Measurements from ENCODE around the gene GET4. TPM values are rescaled to one million over a fixed set of nuclear protein-coding genes. Genes with fewer than 3 reads are reported as not detected.
"Not testable (repeated sequence)": the region's sequence is repeated elsewhere in the genome, so short reads cannot be mapped to it uniquely, and the experiment has no call there.

The GET4 gene
- polyA plus RNA-seq, 1 of the 3 experiments (the other 2 are of a cell fraction): 63.1 TPM

- ChIA-PET POLR2A (interaction anchor here (0.7 to 1.3 kb wide), 2 partner anchors 8 to 44 kb away, joined by 4 to 6 read pairs; no protein-coding TSS in a partner anchor), CTCF (interaction anchor here (0.6 to 4.7 kb wide), 40 partner anchors 9 to 327 kb away, joined by 3 to 99 read pairs (median 6); partner anchors contain the start of genes ADAP1, COX19, CYP2W1 and GPER1)
- WGBS (ENCODE audit: low lambda C conversion rate): 7% methylated on average over 3 of the region's 73 CpGs
These were observed 32.4 kb downstream of the GET4 start for GRCh38 chr7:908591-909357.

GRCh38 chr7:909358-910329 is 33.3 kb downstream of the GET4 start:
- peak overlapping the region in 1 of 2 experiments; percentile 37; a peak in 2 of 4 replicates for H3K4me3 ChIP-seq (ENCODE audit: low read depth in 2 of 2, low read length in 1 of 2)
- TF ChIP-seq MAX (IDR thresholded peaks at IDR 0.05; ENCODE audit: low read depth) (0 out of 2 replicates have a peak, but pooled peaks have one; percentile 2), TEAD4 (IDR thresholded peaks at IDR 0.05; ENCODE audit: borderline replicate concordance, insufficient read depth) (0 out of 2 replicates have a peak, but pooled peaks have one; percentile 29), EP300 (IDR thresholded peaks at IDR 0.05; ENCODE audit: borderline replicate concordance in 1 of 2, low read depth in 1 of 2, low read length in 1 of 2) (no peak), REST (IDR thresholded peaks at IDR 0.05; ENCODE audit: low read depth, low read length) (0 out of 2 replicates have a peak, but pooled peaks have one; percentile 31), IRF3 (IDR thresholded peaks at IDR 0.05; ENCODE audit: low read depth, low read length) (no peak)

More at GRCh38 chr7:908591-909357, 32.4 kb downstream of the GET4 start:
- not testable (repeated sequence) for H3F3A ChIP-seq (replicated peaks; ENCODE audit: insufficient read depth); H3K9me2 ChIP-seq; H3K9ac ChIP-seq; H4K20me1 ChIP-seq (ENCODE audit: insufficient read depth); H3K79me2 ChIP-seq (ENCODE audit: insufficient read depth); H3K9me3 ChIP-seq; H3K27ac ChIP-seq (ENCODE audit: low read depth in 2 of 2, low read length in 1 of 2); H3K27me3 ChIP-seq (ENCODE audit: insufficient read depth); H2AFZ ChIP-seq (ENCODE audit: low read depth); H3K36me3 ChIP-seq (replicated peaks in 1 of 2; ENCODE audit: control insufficient read depth in 1 of 2, insufficient read depth in 2 of 2, low read length in 1 of 2)
- peak; percentile 83 for TF ChIP-seq RAD21 (IDR thresholded peaks at IDR 0.05; ENCODE audit: low read length)
- TF ChIP-seq CTCF (IDR thresholded peaks at IDR 0.05): peak; percentile 73
- peak; percentile 37 for TF ChIP-seq NRF1 (IDR thresholded peaks at IDR 0.05; ENCODE audit: low read depth, low read length)
- TF ChIP-seq SMC3 (IDR thresholded peaks at IDR 0.05; ENCODE audit: low read depth, low read length): peak; percentile 93
- TF ChIP-seq TEAD4 (IDR thresholded peaks at IDR 0.05; ENCODE audit: borderline replicate concordance, insufficient read depth): 0 out of 2 replicates have a peak, but pooled peaks have one; percentile 28
- TF ChIP-seq MAX (IDR thresholded peaks at IDR 0.05; ENCODE audit: low read depth): 0 out of 2 replicates have a peak, but pooled peaks have one; percentile 20
- TF ChIP-seq ELF1 (IDR thresholded peaks at IDR 0.05): peak; percentile 68
- peak; percentile 35; the same call in 1 of the 2 replicates for TF ChIP-seq MXI1 (IDR thresholded peaks at IDR 0.05; ENCODE audit: low read depth, low read length)
- Histone ChIP-seq H3K4me2 (0 out of 2 replicates have a peak overlapping the region, but pooled peaks have one; percentile 48), H3K4me3 (ENCODE audit: low read depth in 2 of 2, low read length in 1 of 2) (peak overlapping the region in 1 of 2 experiments; percentile 37; a peak in 2 of 4 replicates), H3K4me1 (ENCODE audit: control insufficient read depth in 1 of 2, insufficient read depth in 2 of 2, low read depth in 1 of 2, low read length in 1 of 2) (peaks cover 5 to 11% of the 10 kb centered on the region in 2 experiments; a peak in 3 of 4 replicates)
- DNase-seq: peak; percentile 99

More at GRCh38 chr7:909358-910329, 33.3 kb downstream of the GET4 start:
- peaks cover 3% of the 10 kb centered on the region for H3F3A ChIP-seq (replicated peaks; ENCODE audit: insufficient read depth)
- peak overlapping the region; percentile 42; the same call in 1 of the 2 replicates for H2AFZ ChIP-seq (ENCODE audit: low read depth)
- peak overlapping the region; percentile 9; the same call in 1 of the 2 replicates for H3K9ac ChIP-seq
- peak; percentile 82 for DNase-seq
- no peaks in the 10 kb centered on the region for H3K36me3 ChIP-seq (replicated peaks in 1 of 2; ENCODE audit: control insufficient read depth in 1 of 2, insufficient read depth in 2 of 2, low read length in 1 of 2)
- POLR2A ChIA-PET: interaction anchor here (0.7 to 1.3 kb wide), 2 partner anchors 8 to 44 kb away, joined by 4 to 6 read pairs; no protein-coding TSS in a partner anchor
- no peaks in the 10 kb centered on the region for H3K9me2 ChIP-seq
- peaks cover 4% of the 10 kb centered on the region in 2 experiments; a peak in 3 of 4 replicates for H3K4me1 ChIP-seq (ENCODE audit: control insufficient read depth in 1 of 2, insufficient read depth in 2 of 2, low read depth in 1 of 2, low read length in 1 of 2)
- no peaks in the 10 kb centered on the region for H3K9me3 ChIP-seq
- peak overlapping the region; percentile 48; the same call in 1 of the 2 replicates for H3K4me2 ChIP-seq
- no peaks in the 10 kb centered on the region for H4K20me1 ChIP-seq (ENCODE audit: insufficient read depth)
- 48% methylated on average over 49 of the region's 58 CpGs for WGBS (ENCODE audit: low lambda C conversion rate)
- H3K27me3 ChIP-seq (ENCODE audit: insufficient read depth): no peaks in the 10 kb centered on the region
- H3K27ac ChIP-seq (ENCODE audit: low read depth in 2 of 2, low read length in 1 of 2): no peak overlapping the region
- H3K79me2 ChIP-seq (ENCODE audit: insufficient read depth): no peaks in the 10 kb centered on the region
- CTCF ChIA-PET: interaction anchor here (0.6 to 4.7 kb wide), 36 partner anchors 8 to 326 kb away, joined by 3 to 99 read pairs (median 6); partner anchors contain the start of genes ADAP1, COX19, CYP2W1 and GPER1
